ENCODE results near the gene ILDR1. TPM values are rescaled to one million over a fixed set of nuclear protein-coding genes. Genes with fewer than 3 reads are reported as not detected.

Gene ILDR1
- total and polyA plus RNA-seq, 2 experiments from 2014 or later, result 0.66 to 0.97 TPM

DNA sequence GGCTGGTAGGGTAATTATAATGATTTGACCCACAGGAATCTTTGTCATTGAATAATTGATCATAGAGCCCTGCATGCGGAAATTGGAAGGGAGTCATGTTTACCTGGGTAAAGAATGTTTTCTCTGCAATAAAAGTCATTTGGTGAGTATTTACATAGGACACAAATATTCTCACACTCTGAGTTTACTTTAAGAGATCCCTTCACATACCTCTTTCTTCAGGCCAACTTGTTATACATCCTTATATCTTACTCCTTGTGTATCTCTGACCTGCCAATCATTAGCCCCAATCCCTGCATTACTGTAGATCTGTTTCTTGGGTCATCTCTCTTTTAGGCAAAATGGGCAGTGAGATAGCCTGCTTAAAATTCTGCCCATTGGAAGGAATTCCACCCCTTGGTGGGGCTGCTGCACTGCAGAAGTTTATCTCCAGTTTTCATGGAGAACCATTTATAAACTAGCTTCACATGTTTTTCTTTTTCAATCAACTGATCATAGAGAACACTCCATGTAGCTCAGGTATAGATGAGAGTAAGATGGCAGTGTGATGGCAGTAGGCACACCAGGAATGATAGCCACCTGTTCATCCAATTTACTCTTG lies 46.2 kb downstream of the ILDR1 start (continued):
- TF ChIP-seq, protein P1, sequence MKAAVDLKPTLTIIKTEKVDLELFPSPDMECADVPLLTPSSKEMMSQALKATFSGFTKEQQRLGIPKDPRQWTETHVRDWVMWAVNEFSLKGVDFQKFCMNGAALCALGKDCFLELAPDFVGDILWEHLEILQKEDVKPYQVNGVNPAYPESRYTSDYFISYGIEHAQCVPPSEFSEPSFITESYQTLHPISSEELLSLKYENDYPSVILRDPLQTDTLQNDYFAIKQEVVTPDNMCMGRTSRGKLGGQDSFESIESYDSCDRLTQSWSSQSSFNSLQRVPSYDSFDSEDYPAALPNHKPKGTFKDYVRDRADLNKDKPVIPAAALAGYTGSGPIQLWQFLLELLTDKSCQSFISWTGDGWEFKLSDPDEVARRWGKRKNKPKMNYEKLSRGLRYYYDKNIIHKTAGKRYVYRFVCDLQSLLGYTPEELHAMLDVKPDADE (IDR thresholded peaks at IDR 0.05), result no peak
- TF ChIP-seq, protein P2, sequence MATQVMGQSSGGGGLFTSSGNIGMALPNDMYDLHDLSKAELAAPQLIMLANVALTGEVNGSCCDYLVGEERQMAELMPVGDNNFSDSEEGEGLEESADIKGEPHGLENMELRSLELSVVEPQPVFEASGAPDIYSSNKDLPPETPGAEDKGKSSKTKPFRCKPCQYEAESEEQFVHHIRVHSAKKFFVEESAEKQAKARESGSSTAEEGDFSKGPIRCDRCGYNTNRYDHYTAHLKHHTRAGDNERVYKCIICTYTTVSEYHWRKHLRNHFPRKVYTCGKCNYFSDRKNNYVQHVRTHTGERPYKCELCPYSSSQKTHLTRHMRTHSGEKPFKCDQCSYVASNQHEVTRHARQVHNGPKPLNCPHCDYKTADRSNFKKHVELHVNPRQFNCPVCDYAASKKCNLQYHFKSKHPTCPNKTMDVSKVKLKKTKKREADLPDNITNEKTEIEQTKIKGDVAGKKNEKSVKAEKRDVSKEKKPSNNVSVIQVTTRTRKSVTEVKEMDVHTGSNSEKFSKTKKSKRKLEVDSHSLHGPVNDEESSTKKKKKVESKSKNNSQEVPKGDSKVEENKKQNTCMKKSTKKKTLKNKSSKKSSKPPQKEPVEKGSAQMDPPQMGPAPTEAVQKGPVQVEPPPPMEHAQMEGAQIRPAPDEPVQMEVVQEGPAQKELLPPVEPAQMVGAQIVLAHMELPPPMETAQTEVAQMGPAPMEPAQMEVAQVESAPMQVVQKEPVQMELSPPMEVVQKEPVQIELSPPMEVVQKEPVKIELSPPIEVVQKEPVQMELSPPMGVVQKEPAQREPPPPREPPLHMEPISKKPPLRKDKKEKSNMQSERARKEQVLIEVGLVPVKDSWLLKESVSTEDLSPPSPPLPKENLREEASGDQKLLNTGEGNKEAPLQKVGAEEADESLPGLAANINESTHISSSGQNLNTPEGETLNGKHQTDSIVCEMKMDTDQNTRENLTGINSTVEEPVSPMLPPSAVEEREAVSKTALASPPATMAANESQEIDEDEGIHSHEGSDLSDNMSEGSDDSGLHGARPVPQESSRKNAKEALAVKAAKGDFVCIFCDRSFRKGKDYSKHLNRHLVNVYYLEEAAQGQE (IDR thresholded peaks at IDR 0.05; ENCODE audit: unreplicated experiment), result no peak
- TF ChIP-seq ZNF331 (CRISPR knock-in tag; IDR thresholded peaks at IDR 0.05; ENCODE audit: low read depth), result no peak
- TF ChIP-seq EZH2phosphoT487 (IDR thresholded peaks at IDR 0.05; ENCODE audit: unreplicated experiment), result no peak
- TF ChIP-seq CTCF (conservative IDR thresholded peaks at IDR 0.05; ENCODE audit: low read depth in 2 of 2), result no peak
- no peak for TF ChIP-seq CREB1 (CRISPR knock-in tag; IDR thresholded peaks at IDR 0.05; ENCODE audit: low read depth)

GRCh38 chr3:121974601-121975111 lies 47.4 kb downstream of the ILDR1 start:
- ATAC-seq (no peak), DNase-seq (ENCODE audit: low spot score) (no peak)
- Histone ChIP-seq H3K9me2 (ENCODE audit: insufficient read depth) (peaks cover 14% of the 10 kb centered on the region), H2AFZ (no peak overlapping the region), H3K4me2 (no peak overlapping the region), H3K27me3 (ENCODE audit: insufficient read depth) (no peaks in the 10 kb centered on the region), H3F3A (replicated peaks; ENCODE audit: low read depth) (no peaks in the 10 kb centered on the region), H3K36me3 (ENCODE audit: insufficient read depth) (peaks cover 5% of the 10 kb centered on the region; the same call in 1 of the 2 replicates), H3K4me1 (ENCODE audit: insufficient read depth) (peaks cover 4% of the 10 kb centered on the region; the same call in 1 of the 2 replicates), H4K20me1 (replicated peaks; ENCODE audit: insufficient read depth) (no peaks in the 10 kb centered on the region), H3K27ac (ENCODE audit: low read depth) (no peak overlapping the region), H3K79me2 (replicated peaks; ENCODE audit: insufficient read depth) (no peaks in the 10 kb centered on the region), H3K4me3 (no peak overlapping the region)
- Mint-ChIP-seq H3K9me3 (peaks cover 21% of the 10 kb centered on the region), H3K36me3 (ENCODE audit: low read depth) (peaks cover 19% of the 10 kb centered on the region), H3K4me1 (peaks cover 8% of the 10 kb centered on the region), H3K4me3 (no peak overlapping the region), H3K27ac (no peak overlapping the region), H3K27me3 (ENCODE audit: insufficient read depth, low read depth, poor library complexity) (peaks cover 1% of the 10 kb centered on the region)
- no peak for TF ChIP-seq ZNF114 (CRISPR knock-in tag; IDR thresholded peaks at IDR 0.05)
- TF ChIP-seq EZH2 (IDR thresholded peaks at IDR 0.05; ENCODE audit: low read depth, unreplicated experiment), result no peak
- TF ChIP-seq, protein P2 (IDR thresholded peaks at IDR 0.05; ENCODE audit: unreplicated experiment), result no peak
- TF ChIP-seq, protein P1 (IDR thresholded peaks at IDR 0.05), result no peak
